GM11168 (cell line): Measurements from ENCODE around the gene SEC14L2.
"Not testable (repeated sequence)": the region's sequence is repeated elsewhere in the genome, so short reads cannot be mapped to it uniquely, and the experiment has no call there.

Experiments
- in situ Hi-C: fragments of 300-500 bp; cut with MboI; formaldehyde crosslinking; loops from one replicate; pipeline ENCODE4 v1.12.0; 2022; ENCODE audit warnings: low sequenced_read_pairs; ENCODE audit not compliant: unreplicated experiment

SEC14L2 gene

GRCh38 chr22:30445438-30446145 lies 48.8 kb downstream of the SEC14L2 start:
- in situ Hi-C loops, result no loop called here

- in situ Hi-C loops, result no loop called here
These were observed 50.8 kb downstream of the SEC14L2 start for GRCh38 chr22:30447656-30448055.

GRCh38 chr22:30451488-30451887 lies 54.7 kb downstream of the SEC14L2 start:
- in situ Hi-C loops, result not testable (repeated sequence)

GRCh38 chr22:30452861-30453260 lies 56.0 kb downstream of the SEC14L2 start:
- in situ Hi-C loops, result no loop called here

- in situ Hi-C loops, result no loop called here
These were observed 57.1 kb downstream of the SEC14L2 start for GRCh38 chr22:30453731-30454510.

- in situ Hi-C loops, result no loop called here
These were observed 58.4 kb downstream of the SEC14L2 start for GRCh38 chr22:30455075-30455840.

- in situ Hi-C loops, result no loop called here
These were observed 61.2 kb downstream of the SEC14L2 start for GRCh38 chr22:30457981-30458380.

GRCh38 chr22:30459181-30460052 lies 62.6 kb downstream of the SEC14L2 start:
- in situ Hi-C loops, result no loop called here

GRCh38 chr22:30460147-30460546 lies 63.3 kb downstream of the SEC14L2 start:
- in situ Hi-C loops, result no loop called here

- in situ Hi-C loops, result not testable (repeated sequence)
These were observed 63.7 kb downstream of the SEC14L2 start for GRCh38 chr22:30460555-30460954.

GRCh38 chr22:30469165-30469564 lies 72.3 kb downstream of the SEC14L2 start:
- in situ Hi-C loops, result no loop called here

- in situ Hi-C loops, result no loop called here
These were observed 73.8 kb downstream of the SEC14L2 start for GRCh38 chr22:30470655-30471054.

GRCh38 chr22:30471616-30472318 lies 74.9 kb downstream of the SEC14L2 start, which contains the start of gene SEC14L3:
Gene SEC14L3, minus strand, starts transcription at chr22:30472017. Its CDS starts 59 bp downstream, at chr22:30471958.
- in situ Hi-C loops, result no loop called here

GRCh38 chr22:30472994-30473720 lies 76.3 kb downstream of the SEC14L2 start:
- in situ Hi-C loops, result no loop called here

- in situ Hi-C loops, result no loop called here
These were observed 77.3 kb downstream of the SEC14L2 start for GRCh38 chr22:30474121-30474520.
